ENCODE data around the gene MAP7.
A peak's percentile ranks its signal among the peaks of the same experiment; 100 is the strongest.
"Not testable (repeated sequence)": the region's sequence is repeated elsewhere in the genome, so short reads cannot be mapped to it uniquely, and the experiment has no call there.

The MAP7 gene

DNA sequence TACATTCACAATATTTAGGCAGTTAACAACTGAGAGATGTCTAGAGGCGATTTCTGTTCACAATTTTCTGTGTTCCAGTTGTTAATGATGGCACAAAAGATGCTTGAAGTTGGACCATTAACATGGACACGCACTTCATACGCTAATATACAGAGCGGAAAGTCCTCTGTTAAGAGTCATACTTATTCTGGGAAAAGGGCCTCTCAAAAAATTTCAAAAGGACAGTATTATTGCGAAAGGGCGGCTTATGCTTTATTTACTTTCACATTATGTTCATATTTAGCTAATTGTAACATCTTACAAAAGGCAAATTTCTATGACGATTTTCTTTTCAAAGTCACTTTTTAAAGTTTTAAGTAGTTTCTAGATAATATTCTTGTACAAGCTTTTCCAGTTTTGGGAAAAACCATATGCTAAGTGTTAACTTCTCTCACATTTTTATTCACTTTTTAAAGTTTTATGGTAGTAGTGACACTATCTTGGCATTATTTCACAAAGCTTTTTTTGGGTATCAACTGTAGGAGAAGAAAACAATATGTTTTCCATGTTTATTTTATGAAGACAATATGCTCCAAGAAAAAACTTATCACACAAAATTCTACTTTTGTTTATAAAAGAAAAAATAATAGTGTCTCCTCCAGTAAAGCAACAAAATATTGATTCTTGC is 62.3 kb downstream of the MAP7 start:
- in situ Hi-C loops (cut with HindIII; ENCODE audit: low pct_unique_long_range_greater_than_20kb, low sequenced_read_pairs) = no loop called here
- no peak for DNase-seq (ENCODE audit: low read depth in 1 of 2, low spot score in 1 of 2)
- no peak for TF ChIP-seq JUND (IDR thresholded peaks at IDR 0.05; ENCODE audit: low read depth)

DNA sequence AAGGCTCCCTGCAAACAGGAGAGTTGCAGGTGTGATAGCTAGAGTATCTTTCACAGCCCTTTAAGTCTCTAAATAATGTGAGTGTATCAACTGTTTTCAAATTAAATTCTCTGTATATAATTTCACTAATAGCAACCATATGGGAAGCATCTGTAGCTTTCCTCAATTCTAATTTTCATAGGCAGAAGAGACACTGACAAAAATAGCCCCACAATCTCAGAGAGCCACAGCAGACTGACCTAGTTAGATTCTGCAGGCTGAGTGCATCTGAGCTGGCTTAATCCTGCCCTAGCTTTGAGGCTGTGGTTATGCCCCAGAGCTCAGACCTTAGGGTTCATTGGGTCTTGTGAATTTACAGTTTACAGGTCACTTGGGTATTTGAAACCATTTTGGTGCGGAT is 63.9 kb downstream of the MAP7 start:
- in situ Hi-C loops (cut with HindIII; ENCODE audit: low pct_unique_long_range_greater_than_20kb, low sequenced_read_pairs) = no loop called here
- no peak for TF ChIP-seq JUND (IDR thresholded peaks at IDR 0.05; ENCODE audit: low read depth)
- DNase-seq (ENCODE audit: low read depth in 1 of 2, low spot score in 1 of 2) = no peak

DNA sequence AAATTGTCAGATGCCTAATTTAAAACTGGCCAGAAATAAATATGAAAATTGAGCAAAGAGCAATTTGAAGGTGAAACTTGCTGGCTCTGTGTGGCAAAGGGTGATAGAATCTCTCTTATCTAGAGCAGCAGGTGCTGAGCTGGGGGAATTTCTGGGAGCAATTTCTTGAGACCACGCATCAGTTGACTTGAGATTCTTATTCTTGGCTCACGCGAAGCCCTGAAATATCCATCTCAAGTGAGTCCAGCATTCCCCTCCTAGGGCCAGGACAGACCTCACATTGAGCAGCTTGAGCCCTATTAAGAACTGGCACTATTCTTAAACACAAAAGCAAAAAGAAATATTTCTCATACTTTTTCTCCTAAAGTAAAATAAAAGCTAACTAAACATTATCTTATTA is 66.3 kb downstream of the MAP7 start:
- in situ Hi-C loops (cut with HindIII; ENCODE audit: low pct_unique_long_range_greater_than_20kb, low sequenced_read_pairs) = no loop called here
- no peak for DNase-seq (ENCODE audit: low read depth in 1 of 2, low spot score in 1 of 2)
- TF ChIP-seq JUND (IDR thresholded peaks at IDR 0.05; ENCODE audit: low read depth) = no peak

DNA sequence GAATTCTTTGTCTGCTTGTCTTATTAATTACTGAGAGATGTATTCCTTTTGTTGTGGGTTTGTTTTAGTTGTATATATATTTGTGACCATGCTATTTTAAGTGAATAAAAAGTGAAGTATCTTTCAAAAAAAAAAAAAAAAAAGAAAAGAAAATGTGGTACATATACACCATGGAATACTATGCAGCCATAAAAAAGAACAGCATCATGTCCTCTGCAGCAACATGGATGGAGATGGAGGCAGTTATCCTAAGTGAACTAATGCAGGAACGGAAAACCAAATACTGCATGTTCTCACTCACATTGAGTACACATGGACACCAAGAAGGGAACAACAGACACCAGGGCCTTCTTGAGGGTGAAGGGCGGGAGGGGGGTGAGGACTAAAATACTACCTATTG is 67.2 kb downstream of the MAP7 start:
- in situ Hi-C loops (cut with HindIII; ENCODE audit: low pct_unique_long_range_greater_than_20kb, low sequenced_read_pairs); DNase-seq (ENCODE audit: low read depth in 1 of 2, low spot score in 1 of 2): not testable (repeated sequence)

DNA sequence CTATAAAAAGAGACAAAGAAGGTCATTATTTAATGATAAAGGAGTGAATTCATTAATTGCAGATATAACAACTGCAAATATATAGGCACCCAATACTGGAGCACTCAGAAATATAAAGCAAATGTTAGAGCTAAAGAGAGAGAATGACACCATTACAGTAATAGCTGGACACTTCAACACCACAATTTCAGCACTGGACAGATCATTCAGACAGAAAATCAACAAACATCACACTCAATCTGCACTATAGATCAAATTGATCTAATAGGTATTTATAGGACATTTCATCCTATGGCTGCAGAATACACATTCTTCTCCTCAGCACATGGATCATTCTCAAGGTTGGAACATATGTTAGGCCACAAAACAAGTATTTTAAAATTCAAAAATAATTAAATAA is 72.7 kb downstream of the MAP7 start:
- in situ Hi-C loops (cut with HindIII; ENCODE audit: low pct_unique_long_range_greater_than_20kb, low sequenced_read_pairs) = no loop called here
- DNase-seq (ENCODE audit: low read depth in 1 of 2, low spot score in 1 of 2) = peak in 1 of 2 experiments; percentile 24
- TF ChIP-seq JUND (IDR thresholded peaks at IDR 0.05; ENCODE audit: low read depth) = no peak

DNA sequence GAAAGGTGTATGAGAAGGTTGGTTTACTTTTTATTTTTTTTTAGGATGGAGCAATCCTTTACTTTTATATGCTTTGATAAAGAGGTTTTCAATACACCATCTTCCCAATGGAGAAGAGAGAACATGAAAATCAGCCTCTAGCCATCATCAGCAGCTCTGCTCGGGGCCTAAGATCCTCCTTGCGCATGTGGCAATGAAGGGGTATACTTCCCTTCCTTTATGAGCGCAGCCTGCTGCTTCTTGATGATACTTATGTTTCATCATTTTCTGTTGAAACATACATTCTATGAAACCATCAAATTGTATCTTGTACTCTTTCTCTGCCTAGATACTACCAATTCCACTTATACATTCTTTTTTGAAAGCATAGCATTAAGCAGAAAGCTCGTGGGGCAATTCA is 74.5 kb downstream of the MAP7 start:
- in situ Hi-C loops (cut with HindIII; ENCODE audit: low pct_unique_long_range_greater_than_20kb, low sequenced_read_pairs) = no loop called here
- TF ChIP-seq JUND (IDR thresholded peaks at IDR 0.05; ENCODE audit: low read depth) = no peak
- DNase-seq (ENCODE audit: low read depth in 1 of 2, low spot score in 1 of 2) = no peak

DNA sequence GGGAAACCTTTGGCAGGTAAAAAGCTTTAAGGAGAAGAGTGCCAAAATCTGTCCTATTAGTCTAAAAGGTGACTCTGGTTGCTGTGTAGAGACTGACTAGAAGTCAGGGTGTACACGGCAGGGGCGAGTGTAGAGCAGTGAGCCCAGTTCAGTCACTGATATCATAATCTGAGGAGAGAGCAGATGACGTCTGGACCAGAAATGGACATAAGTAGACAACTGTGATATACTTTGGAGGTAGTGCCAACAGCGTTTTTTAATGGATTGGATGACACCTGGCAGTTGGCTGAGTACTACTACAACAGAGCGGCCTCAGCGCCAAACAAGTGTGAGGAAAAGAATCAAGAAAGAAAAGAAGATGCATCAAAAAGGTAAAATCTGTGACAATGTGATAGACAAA is 76.0 kb downstream of the MAP7 start:
- in situ Hi-C loops (cut with HindIII; ENCODE audit: low pct_unique_long_range_greater_than_20kb, low sequenced_read_pairs) = no loop called here
- TF ChIP-seq JUND (IDR thresholded peaks at IDR 0.05; ENCODE audit: low read depth) = no peak
- DNase-seq (ENCODE audit: low read depth in 1 of 2, low spot score in 1 of 2) = no peak

DNA sequence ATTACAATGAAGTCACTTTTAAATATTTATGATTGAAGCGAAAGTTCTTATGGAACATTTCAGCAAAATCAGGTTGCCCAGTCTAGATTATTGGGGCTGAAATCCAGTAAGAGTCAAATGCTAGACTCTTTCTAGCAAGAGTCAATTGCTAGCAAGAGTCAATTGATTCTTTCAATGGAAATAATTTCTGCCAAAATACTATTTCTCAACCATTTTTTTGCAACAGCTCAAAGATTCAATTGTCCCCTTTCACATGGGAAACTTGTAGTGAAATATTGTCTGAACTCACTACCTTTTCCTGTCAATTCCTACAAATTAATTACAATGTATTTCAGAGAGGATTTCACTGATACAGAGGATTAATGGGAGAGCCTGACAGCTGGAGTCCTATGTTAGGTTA is 78.3 kb downstream of the MAP7 start:
- in situ Hi-C loops (cut with HindIII; ENCODE audit: low pct_unique_long_range_greater_than_20kb, low sequenced_read_pairs) = no loop called here
- no peak for DNase-seq (ENCODE audit: low read depth in 1 of 2, low spot score in 1 of 2)
- TF ChIP-seq JUND (IDR thresholded peaks at IDR 0.05; ENCODE audit: low read depth) = no peak

DNA sequence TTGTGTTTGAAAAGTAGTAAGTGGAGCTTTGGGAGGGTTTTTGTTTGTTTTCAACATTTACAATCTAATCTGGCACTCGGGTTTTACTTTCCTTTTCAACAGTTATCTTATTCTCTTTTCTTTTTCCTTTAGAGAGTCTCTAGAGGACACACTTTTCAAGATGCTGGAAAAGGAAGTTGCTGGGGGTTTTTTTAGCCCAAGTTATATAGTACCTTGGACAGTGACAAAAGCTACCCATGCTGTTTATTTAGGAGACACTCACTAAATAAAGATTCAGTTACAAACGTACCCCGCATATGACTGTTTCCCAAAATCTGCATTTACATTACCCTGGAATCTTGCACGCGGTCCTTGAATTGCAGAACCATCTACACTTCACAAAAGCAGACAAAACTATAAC is 78.8 kb downstream of the MAP7 start:
- TF ChIP-seq JUND (IDR thresholded peaks at IDR 0.05; ENCODE audit: low read depth) = no peak
- in situ Hi-C loops (cut with HindIII; ENCODE audit: low pct_unique_long_range_greater_than_20kb, low sequenced_read_pairs) = no loop called here
- peak in 1 of 2 experiments; percentile 13 for DNase-seq (ENCODE audit: low read depth in 1 of 2, low spot score in 1 of 2)

DNA sequence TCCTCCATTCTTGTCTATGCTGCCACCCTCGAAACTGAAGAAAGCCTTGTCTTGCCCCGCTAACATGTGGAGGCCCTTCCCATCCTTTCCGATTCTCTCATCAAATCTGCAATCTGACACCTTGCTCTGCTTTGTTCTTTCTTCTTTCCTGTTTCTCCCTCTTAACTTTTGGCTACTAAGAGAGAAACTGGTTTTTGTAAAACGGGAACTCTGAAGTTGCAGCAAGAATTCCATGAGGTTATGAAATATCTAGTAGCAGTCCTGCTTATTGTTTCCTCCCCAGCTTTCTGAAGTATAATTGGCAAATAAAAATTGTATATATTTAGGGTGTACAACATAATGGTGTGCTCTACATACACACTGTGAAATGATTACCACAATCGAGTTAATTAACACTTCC is 80.2 kb downstream of the MAP7 start:
- in situ Hi-C loops (cut with HindIII; ENCODE audit: low pct_unique_long_range_greater_than_20kb, low sequenced_read_pairs) = no loop called here
- DNase-seq (ENCODE audit: low read depth in 1 of 2, low spot score in 1 of 2) = no peak
- TF ChIP-seq JUND (IDR thresholded peaks at IDR 0.05; ENCODE audit: low read depth) = no peak

DNA sequence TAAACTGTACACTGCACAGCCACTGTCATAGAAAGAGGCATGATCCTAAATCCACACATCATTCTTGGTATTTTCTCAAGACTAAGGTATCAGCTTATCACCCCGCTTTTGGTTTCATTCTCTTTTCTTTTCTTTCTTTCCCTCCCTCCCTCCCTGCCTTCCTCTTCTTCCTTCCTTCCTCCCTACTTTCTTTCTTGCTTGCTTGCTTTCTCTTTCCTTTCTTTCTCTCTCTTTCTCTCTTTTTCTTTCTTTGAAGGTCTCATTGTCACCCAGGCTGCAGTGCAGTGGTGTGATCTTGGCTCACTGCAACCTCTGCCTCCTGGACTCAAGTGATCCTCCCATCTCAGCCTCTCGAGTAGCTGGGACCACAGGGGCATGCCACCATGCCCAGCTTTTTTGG is 81.1 kb downstream of the MAP7 start:
- in situ Hi-C loops (cut with HindIII; ENCODE audit: low pct_unique_long_range_greater_than_20kb, low sequenced_read_pairs) = no loop called here
- DNase-seq (ENCODE audit: low read depth in 1 of 2, low spot score in 1 of 2) = no peak

DNA sequence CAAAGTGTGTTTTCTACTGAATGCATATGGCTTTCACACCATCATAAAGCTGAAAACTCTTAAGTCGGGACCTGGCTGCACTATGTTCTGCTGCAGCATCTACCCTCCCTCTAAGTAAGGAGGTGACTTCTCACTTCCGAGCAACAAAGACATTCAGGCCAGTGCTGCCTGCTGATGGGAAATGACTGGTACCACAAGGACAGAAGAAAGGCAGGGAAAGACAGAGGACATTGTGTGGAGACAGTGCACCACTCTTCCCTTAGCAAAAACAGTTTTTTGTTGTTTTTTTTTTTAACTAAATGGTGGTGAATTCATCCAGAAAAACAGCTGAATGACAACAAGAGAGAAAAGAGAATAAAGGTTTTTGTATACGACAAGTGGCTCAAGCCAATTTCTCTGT is 81.5 kb downstream of the MAP7 start:
- no peak for DNase-seq (ENCODE audit: low read depth in 1 of 2, low spot score in 1 of 2)
- no peak for TF ChIP-seq JUND (IDR thresholded peaks at IDR 0.05; ENCODE audit: low read depth)
- in situ Hi-C loops (cut with HindIII; ENCODE audit: low pct_unique_long_range_greater_than_20kb, low sequenced_read_pairs) = no loop called here

More for the DNA sequence above, 81.1 kb downstream of the MAP7 start:
- TF ChIP-seq JUND (IDR thresholded peaks at IDR 0.05; ENCODE audit: low read depth) = no peak

DNA sequence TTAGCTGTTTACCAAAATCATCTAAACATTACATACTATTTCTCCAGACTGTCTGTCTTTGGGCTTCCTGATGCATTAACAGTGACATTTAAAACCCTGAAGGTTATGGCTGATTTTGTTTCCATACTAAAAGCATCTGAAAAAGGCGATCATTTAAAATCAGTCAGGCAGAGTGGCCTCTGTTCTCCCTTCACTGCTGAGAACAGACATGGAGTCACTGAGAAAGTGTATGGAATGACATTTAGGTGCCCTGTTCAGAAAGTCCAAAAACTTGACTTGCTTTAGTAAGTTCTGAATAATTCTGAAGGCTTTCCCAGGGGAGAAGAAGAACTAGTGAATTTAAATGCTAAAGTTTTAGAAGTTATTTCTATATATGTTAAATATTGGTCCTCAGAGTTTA is 83.0 kb downstream of the MAP7 start:
- no peak for TF ChIP-seq JUND (IDR thresholded peaks at IDR 0.05; ENCODE audit: low read depth)
- DNase-seq (ENCODE audit: low read depth in 1 of 2, low spot score in 1 of 2) = no peak
- in situ Hi-C loops (cut with HindIII; ENCODE audit: low pct_unique_long_range_greater_than_20kb, low sequenced_read_pairs) = no loop called here

DNA sequence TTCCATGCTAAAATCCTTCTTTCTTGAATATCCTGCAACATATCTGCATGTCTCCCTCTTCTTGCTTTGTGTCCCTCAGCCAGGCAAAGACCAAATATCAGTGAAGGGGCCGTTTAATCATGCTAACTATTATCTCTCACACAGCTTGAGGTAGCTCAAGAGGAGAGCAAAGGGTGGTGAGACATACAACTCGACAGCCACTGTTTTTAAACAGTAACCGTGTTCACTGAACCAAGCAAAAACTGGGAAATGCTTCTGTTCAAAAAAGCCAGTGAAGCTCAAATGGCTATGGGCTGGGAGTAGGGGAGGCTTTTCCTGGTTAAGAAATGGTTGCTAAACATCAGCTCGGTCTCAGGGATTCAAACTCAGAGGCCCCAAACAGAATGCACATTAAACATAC is 83.4 kb downstream of the MAP7 start:
- in situ Hi-C loops (cut with HindIII; ENCODE audit: low pct_unique_long_range_greater_than_20kb, low sequenced_read_pairs) = no loop called here
- no peak for DNase-seq (ENCODE audit: low read depth in 1 of 2, low spot score in 1 of 2)
- TF ChIP-seq JUND (IDR thresholded peaks at IDR 0.05; ENCODE audit: low read depth) = no peak

Measured in T47D (cell line).